GM19043 (cell line): ENCODE results near the gene IRF2.

Experiments
- ATAC-seq: cut with Tn5 transposase; IDR thresholded peaks from one replicate; pipeline ENCODE4 v1.9.1; 2021; ENCODE audit warnings: low read depth; ENCODE audit not compliant: unreplicated experiment

IRF2 gene

GRCh38 chr4:184410748-184411147, 63.6 kb downstream of the IRF2 start:
- no peak for ATAC-seq

DNA sequence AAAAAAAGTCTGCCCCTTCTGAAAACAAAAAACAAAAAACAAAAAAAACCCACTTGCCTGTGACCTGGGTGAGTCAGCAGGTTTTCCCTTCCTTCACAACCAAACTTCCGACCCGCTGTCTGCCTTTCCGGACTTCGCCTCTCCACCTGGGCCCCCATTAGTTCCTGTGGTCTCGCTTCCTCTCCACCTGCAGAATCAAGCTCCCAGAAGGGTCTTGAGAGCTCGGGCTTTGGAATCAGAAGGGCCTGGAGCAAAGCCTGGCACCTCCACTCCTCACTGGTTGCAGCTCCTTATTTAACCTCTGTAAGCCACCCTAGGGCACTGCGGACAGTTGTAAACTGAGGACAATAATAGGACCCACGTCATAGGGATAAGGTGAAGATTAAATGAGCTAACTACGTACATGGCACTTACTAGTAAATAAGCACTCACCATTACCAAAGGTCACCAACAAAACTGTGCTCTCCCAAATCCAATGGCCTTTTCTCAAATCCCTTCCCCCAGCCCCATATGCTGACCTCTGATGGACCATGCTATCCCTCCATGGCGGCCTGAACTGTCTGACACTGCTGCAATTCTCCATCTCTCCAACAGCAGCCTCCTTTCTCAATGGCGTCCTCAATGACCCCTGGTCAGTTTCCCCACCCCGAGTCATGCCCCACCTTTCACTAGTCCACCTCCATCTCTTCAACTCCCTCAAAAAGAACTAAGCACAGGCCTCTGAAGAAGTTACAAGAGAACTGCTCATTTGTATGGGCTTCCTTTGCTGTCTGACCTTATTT, 64.2 kb downstream of the IRF2 start:
- no peak for ATAC-seq

DNA sequence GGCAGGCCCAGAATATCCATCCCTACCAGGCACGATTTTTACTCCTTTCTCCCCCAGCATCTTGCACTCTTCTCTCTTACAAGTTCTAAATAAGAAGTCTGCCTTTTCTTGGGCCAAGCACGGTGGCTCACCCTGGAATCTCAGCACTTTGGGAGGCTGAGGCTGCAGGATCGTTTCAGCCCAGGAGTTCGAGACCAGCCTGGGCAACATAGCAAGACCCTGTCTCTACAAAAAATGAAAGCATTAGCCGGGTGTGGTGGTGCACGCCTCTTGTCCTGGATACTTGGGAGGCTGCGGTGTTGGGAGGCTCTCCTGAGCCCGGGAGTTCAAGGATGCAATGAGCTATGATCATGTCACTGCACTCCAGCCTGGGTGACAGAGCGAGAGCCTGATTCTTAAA, 64.8 kb downstream of the IRF2 start:
- no peak for ATAC-seq

DNA sequence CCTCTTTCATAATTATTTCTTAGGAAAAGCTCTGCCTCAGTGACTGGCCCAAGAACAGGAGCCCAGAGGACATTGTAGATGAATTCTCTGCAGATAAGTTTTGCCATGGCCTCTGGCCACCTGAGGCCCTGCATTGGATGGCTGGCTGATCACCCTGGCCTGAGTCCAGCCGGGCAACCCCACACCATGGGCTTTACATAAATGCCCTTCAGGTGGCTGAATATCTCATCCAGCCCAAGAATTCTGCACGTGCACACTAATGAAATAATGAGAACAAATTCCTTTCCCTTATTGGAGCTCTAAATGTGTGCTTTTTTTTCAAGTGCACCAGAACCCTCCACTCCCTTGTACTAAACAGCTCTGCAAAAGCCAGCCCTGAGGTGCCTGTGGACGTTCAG, 65.7 kb downstream of the IRF2 start:
- no peak for ATAC-seq

DNA sequence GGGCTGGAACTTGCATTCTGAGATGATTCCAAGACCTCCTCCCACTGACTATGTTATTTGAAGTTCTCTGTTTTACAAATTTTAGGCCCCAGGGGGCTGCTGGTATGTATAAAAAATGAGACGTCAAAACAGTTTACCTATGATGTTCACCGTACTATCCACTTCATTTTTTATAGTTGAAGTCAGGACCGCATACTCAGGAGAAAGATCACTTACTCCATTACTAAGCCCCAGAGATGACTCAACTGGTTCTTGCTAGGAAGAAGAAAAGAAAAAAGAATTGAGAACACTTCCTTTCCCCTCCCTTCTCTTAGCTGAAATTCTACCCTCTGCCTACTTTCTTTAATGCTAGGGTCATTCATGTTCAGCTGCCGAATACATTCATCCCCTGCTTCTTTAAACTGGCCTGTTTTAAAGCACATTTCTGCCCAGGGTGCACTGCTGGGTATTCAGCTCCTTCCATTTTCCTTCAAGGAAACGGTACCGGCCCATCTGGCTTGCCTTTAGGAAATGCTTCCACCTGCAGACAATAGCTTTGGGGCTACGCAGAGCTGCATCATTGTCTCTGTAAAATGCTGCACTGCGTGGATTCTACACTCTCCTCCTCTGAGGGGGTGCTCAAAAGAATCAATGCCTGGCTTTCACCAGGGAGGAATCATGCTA, 66.2 kb downstream of the IRF2 start:
- ATAC-seq: no peak

GRCh38 chr4:184406958-184407391, 67.4 kb downstream of the IRF2 start:
- ATAC-seq: no peak

DNA sequence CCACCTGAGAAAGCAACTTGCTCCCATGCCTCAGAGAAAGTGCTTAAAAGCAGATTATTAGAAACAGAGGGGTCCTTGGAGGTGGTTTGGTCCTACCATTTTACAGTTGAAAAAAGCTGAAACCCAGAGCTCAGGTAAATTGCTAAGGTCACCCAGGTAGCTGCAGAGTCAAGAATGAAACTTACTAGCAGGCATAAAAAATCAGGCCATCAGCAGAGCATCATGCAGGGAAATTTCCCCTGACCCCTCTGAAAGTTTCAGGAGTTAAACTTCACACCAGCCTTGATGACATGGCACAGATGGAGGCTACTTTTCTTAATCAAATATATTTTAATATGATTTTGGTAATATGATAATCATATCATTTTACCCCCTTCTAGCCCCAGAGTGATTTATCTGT, 70.3 kb downstream of the IRF2 start:
- no peak for ATAC-seq

DNA sequence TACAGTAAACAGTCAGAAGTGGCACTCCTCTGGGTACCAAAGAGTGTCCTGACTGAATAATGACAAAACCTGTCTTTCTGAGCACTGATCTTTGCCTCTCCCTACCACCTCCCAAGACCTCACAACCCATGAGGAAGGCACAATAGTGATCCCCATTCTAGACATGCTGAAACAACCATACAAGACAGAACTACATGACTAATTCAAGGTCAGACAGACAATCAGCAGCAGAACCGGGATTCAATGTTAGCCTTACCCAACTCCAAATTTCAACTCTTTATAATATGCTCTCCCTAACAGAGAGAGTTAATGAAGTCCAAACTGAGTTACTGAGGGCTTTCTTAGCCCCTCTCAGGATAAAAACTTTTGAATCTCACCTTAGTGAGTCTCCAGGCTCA, 71.0 kb downstream of the IRF2 start:
- no peak for ATAC-seq

- ATAC-seq: no peak
These were observed 71.5 kb downstream of the IRF2 start for GRCh38 chr4:184402740-184403383.

DNA sequence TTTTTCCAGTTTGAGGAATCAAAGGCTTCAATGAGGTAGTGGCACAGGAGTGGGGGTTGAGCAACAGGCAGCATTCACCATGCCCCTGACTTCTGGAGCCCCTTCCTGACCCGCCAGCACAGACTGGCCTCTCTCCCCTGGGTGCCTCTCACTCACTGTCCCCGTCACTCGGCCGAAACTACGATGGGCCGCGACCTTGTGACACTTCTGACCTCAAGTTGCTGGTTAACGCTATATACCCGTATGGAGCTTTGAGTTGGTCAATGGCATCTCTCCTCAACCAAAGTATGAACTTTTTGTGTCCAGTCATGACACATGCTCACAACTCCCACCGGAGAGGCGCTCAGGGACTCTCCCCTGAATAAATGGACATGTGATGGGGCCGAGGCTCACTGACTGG, 72.1 kb downstream of the IRF2 start:
- no peak for ATAC-seq

DNA sequence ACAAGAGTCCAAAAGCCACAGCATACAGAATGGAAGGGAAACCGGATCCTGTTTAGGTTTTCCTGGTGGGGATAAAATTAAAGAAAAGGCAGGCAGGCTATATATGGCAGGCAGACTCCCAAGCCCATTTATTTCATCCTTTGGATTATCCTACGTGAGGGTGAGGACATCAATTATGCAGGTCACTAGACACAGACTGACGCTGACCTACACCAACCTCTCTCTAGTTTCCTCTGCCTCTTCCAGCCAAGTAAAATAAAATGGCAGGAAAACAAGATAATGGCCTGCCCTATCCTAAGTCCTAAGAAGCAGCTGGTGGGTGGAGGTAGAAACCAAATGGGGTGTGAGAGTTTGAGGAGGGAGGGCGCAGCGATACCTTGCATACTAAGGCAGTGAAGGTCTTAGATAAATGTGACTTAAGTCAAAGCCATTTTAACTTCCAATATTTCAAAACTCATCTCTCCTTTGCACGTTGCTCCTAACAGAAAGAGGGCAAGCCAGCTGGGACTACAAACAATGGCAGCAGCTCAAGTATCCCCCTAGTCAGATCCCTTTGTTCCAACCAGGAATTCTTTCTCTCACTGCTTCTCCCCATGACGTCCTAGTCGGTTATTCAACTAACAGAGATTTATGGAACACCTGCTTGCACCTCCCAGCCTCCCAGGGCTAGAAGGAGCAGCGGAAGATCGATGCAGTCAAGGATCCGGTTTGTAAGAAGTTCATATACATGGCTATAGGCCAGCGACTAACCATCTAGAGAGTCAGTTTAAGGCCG, 72.8 kb downstream of the IRF2 start:
- ATAC-seq: no peak

GRCh38 chr4:184400891-184401290, 73.5 kb downstream of the IRF2 start:
- ATAC-seq: no peak

GRCh38 chr4:184400375-184400870, 73.9 kb downstream of the IRF2 start:
- ATAC-seq: no peak

GRCh38 chr4:184399512-184399908, 74.8 kb downstream of the IRF2 start:
- no peak for ATAC-seq

GRCh38 chr4:184398741-184399511, 75.4 kb downstream of the IRF2 start:
- ATAC-seq: no peak

DNA sequence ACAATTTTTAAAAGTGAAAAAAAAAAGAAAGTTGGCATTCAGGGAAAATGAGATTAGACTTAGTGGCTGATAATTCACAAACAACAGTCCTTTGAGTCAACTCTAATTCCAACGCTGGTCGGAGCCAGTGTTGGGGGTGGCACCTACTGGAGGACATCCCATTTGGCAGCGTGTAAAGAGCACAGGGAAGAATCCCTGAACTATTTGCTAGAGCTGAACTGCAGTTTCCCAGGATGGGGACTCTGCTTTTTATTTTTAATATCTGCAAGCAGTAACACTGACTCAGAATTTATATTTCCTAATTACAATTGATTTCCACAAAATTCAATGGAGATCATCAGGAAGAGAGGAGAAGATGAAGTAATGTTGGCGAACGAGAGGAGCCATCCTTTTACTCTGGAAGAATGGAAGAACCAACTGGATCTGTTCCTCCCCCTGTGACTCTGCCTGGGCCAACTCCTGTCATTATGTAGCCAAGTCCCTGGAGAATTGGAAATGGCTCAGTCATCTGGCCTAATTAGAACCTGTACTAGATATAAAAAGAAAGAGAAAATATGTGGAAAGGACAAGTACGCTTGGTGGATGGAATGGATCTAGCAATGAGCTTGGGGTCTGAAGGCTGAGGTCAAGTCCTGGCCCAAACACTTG, 76.7 kb downstream of the IRF2 start:
- ATAC-seq: no peak

DNA sequence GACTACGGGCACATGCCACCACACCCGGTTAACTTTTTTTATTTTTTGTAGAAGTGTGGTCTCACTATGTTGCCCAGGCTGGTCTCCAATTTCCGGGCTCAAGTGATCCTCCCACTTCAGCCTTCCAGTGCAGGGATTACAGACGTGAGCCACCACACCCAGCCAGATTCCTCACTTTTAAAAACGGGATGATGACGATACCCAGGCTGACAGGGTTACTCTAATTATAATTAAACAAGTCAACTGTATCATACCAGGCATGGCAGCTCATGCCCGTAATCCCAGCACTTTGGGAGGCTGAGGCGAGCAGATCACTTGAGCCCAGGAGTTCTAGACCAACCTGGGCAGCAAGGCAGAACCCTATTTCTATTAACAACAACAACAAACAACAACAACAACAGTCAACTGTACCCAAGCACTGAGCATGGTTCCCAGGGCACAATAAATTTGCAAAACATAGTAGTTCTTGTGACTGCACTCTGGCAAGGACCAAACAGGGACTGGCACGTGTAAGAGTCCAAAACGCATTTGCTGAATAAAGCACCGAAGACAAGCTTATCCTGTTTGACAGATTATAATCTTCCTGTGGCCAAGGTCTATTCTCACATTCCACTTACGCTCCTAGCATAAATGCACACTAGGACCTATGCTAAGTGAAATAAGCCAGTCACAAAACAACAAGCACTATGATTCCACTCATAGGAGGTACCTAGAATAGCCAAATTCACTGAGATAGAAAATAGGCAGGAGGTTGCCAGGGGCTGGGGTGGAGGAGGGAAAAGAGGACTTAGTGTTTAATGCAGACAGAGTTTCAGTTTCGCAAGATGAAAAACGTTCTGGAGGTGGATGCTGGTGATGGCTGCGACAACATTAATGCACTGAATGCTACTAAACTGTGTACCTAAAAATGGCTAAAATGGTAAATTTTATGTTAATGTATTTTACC, 77.5 kb downstream of the IRF2 start:
- no peak for ATAC-seq

GRCh38 chr4:184395971-184396391, 78.4 kb downstream of the IRF2 start:
- ATAC-seq: peak; percentile 92
